ENCODE data around the gene THEMIS.
A peak's percentile ranks its signal among the peaks of the same experiment; 100 is the strongest.
"Not testable (repeated sequence)": the region's sequence is repeated elsewhere in the genome, so short reads cannot be mapped to it uniquely, and the experiment has no call there.

THEMIS gene

GRCh38 chr6:127737009-127737486, 163.8 kb downstream of the THEMIS start:
- Mint-ChIP-seq H3K27me3 (peaks cover 3% of the 10 kb centered on the region), H3K27ac (no peak overlapping the region), H3K36me3 (no peaks in the 10 kb centered on the region), H3K9me3 (no peaks in the 10 kb centered on the region), H3K4me3 (no peak overlapping the region), H3K4me1 (peaks cover 2% of the 10 kb centered on the region)
- peak; percentile 55 for ATAC-seq (ENCODE audit: low read depth)
- peak in 1 of 2 donors; percentile 8 for DNase-seq (ENCODE audit: low spot score in 2 of 2)

GRCh38 chr6:127732927-127733326, 167.9 kb downstream of the THEMIS start:
- DNase-seq (ENCODE audit: low spot score in 2 of 2) (no peak), ATAC-seq (ENCODE audit: low read depth) (no peak)
- H3K4me1 Mint-ChIP-seq: peaks cover 2% of the 10 kb centered on the region
- no peaks in the 10 kb centered on the region for H3K9me3 Mint-ChIP-seq
- no peak overlapping the region for H3K4me3 Mint-ChIP-seq
- H3K27me3 Mint-ChIP-seq: no peaks in the 10 kb centered on the region
- no peak overlapping the region for H3K27ac Mint-ChIP-seq
- H3K36me3 Mint-ChIP-seq: no peaks in the 10 kb centered on the region

GRCh38 chr6:127727260-127727953, 173.5 kb downstream of the THEMIS start:
- no peaks in the 10 kb centered on the region for H3K27me3 Mint-ChIP-seq
- no peaks in the 10 kb centered on the region for H3K4me1 Mint-ChIP-seq
- ATAC-seq (ENCODE audit: low read depth): no peak
- no peaks in the 10 kb centered on the region for H3K36me3 Mint-ChIP-seq
- H3K9me3 Mint-ChIP-seq: no peaks in the 10 kb centered on the region
- H3K4me3 Mint-ChIP-seq: no peak overlapping the region
- H3K27ac Mint-ChIP-seq: no peak overlapping the region
- no peak for DNase-seq (ENCODE audit: low spot score in 2 of 2)

GRCh38 chr6:127725821-127726220, 175.0 kb downstream of the THEMIS start:
- H3K27ac Mint-ChIP-seq: no peak overlapping the region
- no peaks in the 10 kb centered on the region for H3K9me3 Mint-ChIP-seq
- H3K4me3 Mint-ChIP-seq: no peak overlapping the region
- H3K36me3 Mint-ChIP-seq: no peaks in the 10 kb centered on the region
- DNase-seq (ENCODE audit: low spot score in 2 of 2): no peak
- no peaks in the 10 kb centered on the region for H3K4me1 Mint-ChIP-seq
- no peaks in the 10 kb centered on the region for H3K27me3 Mint-ChIP-seq
- no peak for ATAC-seq (ENCODE audit: low read depth)

GRCh38 chr6:127718694-127719093, 182.2 kb downstream of the THEMIS start:
- H3K27me3 Mint-ChIP-seq: no peaks in the 10 kb centered on the region
- H3K4me1 Mint-ChIP-seq: no peaks in the 10 kb centered on the region

GRCh38 chr6:127717384-127717783, 183.5 kb downstream of the THEMIS start:
- H3K9me3 Mint-ChIP-seq: no peaks in the 10 kb centered on the region
- no peak for DNase-seq (ENCODE audit: low spot score in 2 of 2)
- no peak overlapping the region for H3K27ac Mint-ChIP-seq
- no peak for ATAC-seq (ENCODE audit: low read depth)
- no peaks in the 10 kb centered on the region for H3K4me1 Mint-ChIP-seq
- no peak overlapping the region for H3K4me3 Mint-ChIP-seq
- H3K27me3 Mint-ChIP-seq: no peaks in the 10 kb centered on the region
- H3K36me3 Mint-ChIP-seq: no peaks in the 10 kb centered on the region

More at GRCh38 chr6:127718694-127719093, 182.2 kb downstream of the THEMIS start:
- no peak overlapping the region for H3K27ac Mint-ChIP-seq
- H3K4me3 Mint-ChIP-seq: no peak overlapping the region
- ATAC-seq (ENCODE audit: low read depth) (no peak), DNase-seq (ENCODE audit: low spot score in 2 of 2) (no peak)
- no peaks in the 10 kb centered on the region for H3K9me3 Mint-ChIP-seq
- H3K36me3 Mint-ChIP-seq: no peaks in the 10 kb centered on the region

GRCh38 chr6:127716465-127716864, 184.4 kb downstream of the THEMIS start:
- no peaks in the 10 kb centered on the region for H3K4me1 Mint-ChIP-seq
- ATAC-seq (ENCODE audit: low read depth) (no peak), DNase-seq (ENCODE audit: low spot score in 2 of 2) (no peak)
- no peak overlapping the region for H3K4me3 Mint-ChIP-seq
- no peak overlapping the region for H3K27ac Mint-ChIP-seq
- H3K27me3 Mint-ChIP-seq: no peaks in the 10 kb centered on the region
- H3K9me3 Mint-ChIP-seq: no peaks in the 10 kb centered on the region
- no peaks in the 10 kb centered on the region for H3K36me3 Mint-ChIP-seq

- Mint-ChIP-seq H3K9me3 (peaks cover 1% of the 10 kb centered on the region), H3K27ac (no peak overlapping the region), H3K4me3 (no peak overlapping the region), H3K27me3 (no peaks in the 10 kb centered on the region), H3K36me3 (no peaks in the 10 kb centered on the region), H3K4me1 (no peaks in the 10 kb centered on the region)
- DNase-seq (ENCODE audit: low spot score in 2 of 2): no peak
- no peak for ATAC-seq (ENCODE audit: low read depth)
Measured at GRCh38 chr6:127710668-127711067, 190.2 kb downstream of the THEMIS start.

- no peak overlapping the region for H3K27ac Mint-ChIP-seq
- H3K9me3 Mint-ChIP-seq: peaks cover 1% of the 10 kb centered on the region
- ATAC-seq (ENCODE audit: low read depth) (no peak), DNase-seq (ENCODE audit: low spot score in 2 of 2) (no peak)
- no peaks in the 10 kb centered on the region for H3K36me3 Mint-ChIP-seq
- no peaks in the 10 kb centered on the region for H3K27me3 Mint-ChIP-seq
- no peak overlapping the region for H3K4me3 Mint-ChIP-seq
- no peaks in the 10 kb centered on the region for H3K4me1 Mint-ChIP-seq
Measured at GRCh38 chr6:127706216-127706615, 194.6 kb downstream of the THEMIS start.

- no peak for ATAC-seq (ENCODE audit: low read depth)
- Mint-ChIP-seq H3K4me3 (no peak overlapping the region), H3K36me3 (no peaks in the 10 kb centered on the region), H3K9me3 (no peaks in the 10 kb centered on the region), H3K27ac (no peak overlapping the region), H3K27me3 (no peaks in the 10 kb centered on the region), H3K4me1 (no peaks in the 10 kb centered on the region)
- no peak for DNase-seq (ENCODE audit: low spot score in 2 of 2)
Measured at GRCh38 chr6:127695108-127695507, 205.8 kb downstream of the THEMIS start.

- Mint-ChIP-seq H3K27me3 (no peaks in the 10 kb centered on the region), H3K27ac (no peak overlapping the region), H3K9me3 (peaks cover 6% of the 10 kb centered on the region), H3K4me1 (no peaks in the 10 kb centered on the region), H3K4me3 (no peak overlapping the region), H3K36me3 (no peaks in the 10 kb centered on the region)
- DNase-seq (ENCODE audit: low spot score in 2 of 2) (no peak), ATAC-seq (ENCODE audit: low read depth) (no peak)
Measured at GRCh38 chr6:127691146-127691545, 209.7 kb downstream of the THEMIS start.

GRCh38 chr6:127690588-127690987, 210.3 kb downstream of the THEMIS start:
- H3K27me3 Mint-ChIP-seq: no peaks in the 10 kb centered on the region
- no peak overlapping the region for H3K27ac Mint-ChIP-seq
- no peak for DNase-seq (ENCODE audit: low spot score in 2 of 2)
- H3K9me3 Mint-ChIP-seq: peaks cover 6% of the 10 kb centered on the region
- H3K36me3 Mint-ChIP-seq: no peaks in the 10 kb centered on the region
- no peak for ATAC-seq (ENCODE audit: low read depth)
- no peaks in the 10 kb centered on the region for H3K4me1 Mint-ChIP-seq
- H3K4me3 Mint-ChIP-seq: no peak overlapping the region

- ATAC-seq (ENCODE audit: low read depth): no peak
- no peaks in the 10 kb centered on the region for H3K36me3 Mint-ChIP-seq
- no peak overlapping the region for H3K4me3 Mint-ChIP-seq
- DNase-seq (ENCODE audit: low spot score in 2 of 2): no peak
- H3K9me3 Mint-ChIP-seq: peaks cover 6% of the 10 kb centered on the region
- no peaks in the 10 kb centered on the region for H3K4me1 Mint-ChIP-seq
- H3K27ac Mint-ChIP-seq: no peak overlapping the region
- no peaks in the 10 kb centered on the region for H3K27me3 Mint-ChIP-seq
Measured at GRCh38 chr6:127690092-127690491, 210.8 kb downstream of the THEMIS start.

GRCh38 chr6:127687490-127687889, 213.4 kb downstream of the THEMIS start:
- not testable (repeated sequence) for H3K4me1 Mint-ChIP-seq; H3K36me3 Mint-ChIP-seq; H3K27ac Mint-ChIP-seq; H3K4me3 Mint-ChIP-seq; DNase-seq (ENCODE audit: low spot score in 2 of 2); ATAC-seq (ENCODE audit: low read depth); H3K9me3 Mint-ChIP-seq; H3K27me3 Mint-ChIP-seq

- no peaks in the 10 kb centered on the region for H3K36me3 Mint-ChIP-seq
- H3K4me3 Mint-ChIP-seq: no peak overlapping the region
- DNase-seq (ENCODE audit: low spot score in 2 of 2): no peak
- H3K4me1 Mint-ChIP-seq: peaks cover 2% of the 10 kb centered on the region
- H3K9me3 Mint-ChIP-seq: peaks cover 6% of the 10 kb centered on the region
- peaks cover 2% of the 10 kb centered on the region for H3K27me3 Mint-ChIP-seq
- H3K27ac Mint-ChIP-seq: no peak overlapping the region
- no peak for ATAC-seq (ENCODE audit: low read depth)
Measured at GRCh38 chr6:127686084-127686483, 214.8 kb downstream of the THEMIS start.

Measured in memory B cell (primary cell).